EL (cell line): ENCODE data around the gene SPAG9.
"Not testable (repeated sequence)": the region's sequence is repeated elsewhere in the genome, so short reads cannot be mapped to it uniquely, and the experiment has no call there.

ENCODE experiments used
- DNase-seq: peaks from one replicate; pipeline ENCODE4 v3.0.0-alpha.2; 2016

Gene SPAG9

GRCh38 chr17:50953518-50953830, 167.2 kb downstream of the SPAG9 start:
- DNase-seq = no peak

GRCh38 chr17:50952889-50953288, 167.8 kb downstream of the SPAG9 start:
- no peak for DNase-seq

- peak; percentile 57 for DNase-seq
Observed at GRCh38 chr17:50952013-50952412, 168.7 kb downstream of the SPAG9 start.

- DNase-seq = peak; percentile 93
Observed at GRCh38 chr17:50949989-50950877, 170.4 kb downstream of the SPAG9 start.

GRCh38 chr17:50949128-50949988, 171.3 kb downstream of the SPAG9 start:
- no peak for DNase-seq

GRCh38 chr17:50948711-50949110, 172.0 kb downstream of the SPAG9 start:
- DNase-seq = no peak

- peak; percentile 30 for DNase-seq
Observed at GRCh38 chr17:50947782-50948543, 172.7 kb downstream of the SPAG9 start.

- DNase-seq = no peak
Observed at GRCh38 chr17:50946891-50947781, 173.5 kb downstream of the SPAG9 start.

GRCh38 chr17:50946223-50946890, 174.3 kb downstream of the SPAG9 start:
- no peak for DNase-seq

GRCh38 chr17:50945779-50946222, 174.9 kb downstream of the SPAG9 start:
- no peak for DNase-seq

GRCh38 chr17:50944902-50945720, 175.6 kb downstream of the SPAG9 start:
- no peak for DNase-seq

GRCh38 chr17:50944054-50944901, 176.4 kb downstream of the SPAG9 start:
- DNase-seq = peak; percentile 69

- DNase-seq = no peak
Observed at GRCh38 chr17:50943575-50943933, 177.1 kb downstream of the SPAG9 start.

- DNase-seq = not testable (repeated sequence)
Observed at GRCh38 chr17:50941676-50942048, 179.0 kb downstream of the SPAG9 start.

- DNase-seq = no peak
Observed at GRCh38 chr17:50939795-50940684, 180.6 kb downstream of the SPAG9 start.

GRCh38 chr17:50939542-50939794, 181.2 kb downstream of the SPAG9 start:
- no peak for DNase-seq

GRCh38 chr17:50938821-50939541, 181.7 kb downstream of the SPAG9 start:
- no peak for DNase-seq

- no peak for DNase-seq
Observed at GRCh38 chr17:50935996-50936266, 184.7 kb downstream of the SPAG9 start.
